K562 (cell line): Measurements from ENCODE around the gene CPSF7. TPM values are rescaled to one million over a fixed set of nuclear protein-coding genes. Genes with fewer than 3 reads are reported as not detected.

Source experiments
- ARID1B ChIP-seq: fragments of 450-650 bp; IDR thresholded peaks from 2 replicates; pipeline ENCODE4 v1.6.1; 2016; ENCODE audit warnings: antibody characterized with exemption, mild to moderate bottlenecking, inconsistent platforms
- GTF2A2 ChIP-seq: IDR thresholded peaks from 2 replicates; pipeline ENCODE4 v1.6.1; 2016; ENCODE audit warnings: mild to moderate bottlenecking, missing genetic modification characterization, missing compliant biosample characterization
- POLR2AphosphoS2 ChIP-seq: IDR thresholded peaks from 2 replicates; pipeline ENCODE4 v1.6.1; 2012; ENCODE audit warnings: low read length, improper control_type of control experiment
- RBM14 ChIP-seq: fragments of 200-400 bp; formaldehyde crosslinking; IDR thresholded peaks from 2 replicates; pipeline ENCODE4 v1.6.1; 2018; ENCODE audit warnings: low read depth, mild to moderate bottlenecking, low read length, moderate library complexity, borderline replicate concordance; ENCODE audit not compliant: insufficient read depth
- RFX7 ChIP-seq: fragments of 250-450 bp; sonication (Bioruptor Pico); IDR thresholded peaks from 2 replicates; pipeline ENCODE4 v1.5.1; 2021; ENCODE audit warnings: mild to moderate bottlenecking
- SMARCB1 ChIP-seq: IDR thresholded peaks from 2 replicates; pipeline ENCODE4 v1.6.1; 2011; ENCODE audit warnings: improper control_type of control experiment, low read depth; ENCODE audit not compliant: insufficient read length
- ZNF79 ChIP-seq: fragments of 250-450 bp; sonication (Bioruptor Pico); IDR thresholded peaks from 2 replicates; pipeline ENCODE4 v1.4.0; 2020; ENCODE audit warnings: low read depth, mild to moderate bottlenecking, moderate library complexity
- polyA plus RNA-seq, 8 experiments: library from polyadenylated mRNA; depleted of rRNA in 4 of 8; stranded (reverse) in 5 of 8; unstranded in 3 of 8; fragments of >200 nt; fragmentation: Nextera tagmentation in 2 of 8; fragmentation: Illumina TruSeq in 1 of 8; extraction: Ambion mirVana in 2 of 8; extraction: Trizol in 1 of 8; gene quantifications; 2 replicates each; pipeline versions ENCODE4 v1.2.1 to v1.2.3, GENCODE V29; 2011 to 2014; ENCODE audit warnings: inconsistent platforms in 1 of 8, missing spikeins in 1 of 8
- total RNA-seq, 7 experiments: library from RNA; depleted of rRNA in 6 of 7; stranded (reverse); fragments of >200 nt in 6 of 7; fragmentation: Illumina TruSeq in 2 of 7; extraction: Trizol in 2 of 7; gene quantifications; 2 replicates each; pipeline versions ENCODE4 v1.2.1 to v1.2.3, GENCODE V29; 2011 to 2021; ENCODE audit warnings: low replicate concordance in 1 of 7
- TF ChIP-seq, protein P1 (sequence below), 2 experiments: fragments of 450-650 bp; IDR thresholded peaks; 2 replicates each; pipeline ENCODE4 v1.6.1; 2016; ENCODE audit warnings: mild to moderate bottlenecking in 2 of 2, borderline replicate concordance in 1 of 2, low read depth in 1 of 2, moderate library complexity in 1 of 2

Gene CPSF7
- total and polyA plus RNA-seq, 9 of the 15 experiments (the other 6 are each of a cell fraction or from before 2014, with no cell fraction given), result 14.8 to 104 (median 44.1) TPM

DNA sequence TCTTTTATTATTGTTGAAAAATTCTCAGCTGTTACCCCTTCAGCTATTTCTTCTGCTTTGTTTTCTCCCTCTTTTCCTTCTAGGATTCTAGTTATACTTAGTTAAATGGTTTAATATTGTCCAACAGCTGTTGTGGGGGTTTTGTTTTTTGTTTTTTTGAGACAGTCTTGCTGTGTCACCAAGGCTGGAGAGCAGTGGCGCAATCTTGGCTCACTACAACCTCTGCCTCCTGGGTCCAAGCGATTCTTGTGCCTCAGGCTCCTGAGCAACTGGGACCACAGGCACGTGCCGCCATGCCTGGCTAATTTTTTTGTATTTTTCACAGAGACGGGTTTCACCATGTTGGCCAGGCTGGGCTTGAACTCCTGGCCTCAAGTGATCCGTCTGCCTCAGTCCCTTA is 12.8 kb upstream of the CPSF7 start (continued):
- TF ChIP-seq RBM14 (no peak), ZNF79 (CRISPR knock-in tag) (no peak), ARID1B (no peak), RFX7 (CRISPR knock-in tag) (no peak), POLR2AphosphoS2 (no peak), GTF2A2 (tag) (no peak), SMARCB1 (no peak)
- TF ChIP-seq, protein P1, sequence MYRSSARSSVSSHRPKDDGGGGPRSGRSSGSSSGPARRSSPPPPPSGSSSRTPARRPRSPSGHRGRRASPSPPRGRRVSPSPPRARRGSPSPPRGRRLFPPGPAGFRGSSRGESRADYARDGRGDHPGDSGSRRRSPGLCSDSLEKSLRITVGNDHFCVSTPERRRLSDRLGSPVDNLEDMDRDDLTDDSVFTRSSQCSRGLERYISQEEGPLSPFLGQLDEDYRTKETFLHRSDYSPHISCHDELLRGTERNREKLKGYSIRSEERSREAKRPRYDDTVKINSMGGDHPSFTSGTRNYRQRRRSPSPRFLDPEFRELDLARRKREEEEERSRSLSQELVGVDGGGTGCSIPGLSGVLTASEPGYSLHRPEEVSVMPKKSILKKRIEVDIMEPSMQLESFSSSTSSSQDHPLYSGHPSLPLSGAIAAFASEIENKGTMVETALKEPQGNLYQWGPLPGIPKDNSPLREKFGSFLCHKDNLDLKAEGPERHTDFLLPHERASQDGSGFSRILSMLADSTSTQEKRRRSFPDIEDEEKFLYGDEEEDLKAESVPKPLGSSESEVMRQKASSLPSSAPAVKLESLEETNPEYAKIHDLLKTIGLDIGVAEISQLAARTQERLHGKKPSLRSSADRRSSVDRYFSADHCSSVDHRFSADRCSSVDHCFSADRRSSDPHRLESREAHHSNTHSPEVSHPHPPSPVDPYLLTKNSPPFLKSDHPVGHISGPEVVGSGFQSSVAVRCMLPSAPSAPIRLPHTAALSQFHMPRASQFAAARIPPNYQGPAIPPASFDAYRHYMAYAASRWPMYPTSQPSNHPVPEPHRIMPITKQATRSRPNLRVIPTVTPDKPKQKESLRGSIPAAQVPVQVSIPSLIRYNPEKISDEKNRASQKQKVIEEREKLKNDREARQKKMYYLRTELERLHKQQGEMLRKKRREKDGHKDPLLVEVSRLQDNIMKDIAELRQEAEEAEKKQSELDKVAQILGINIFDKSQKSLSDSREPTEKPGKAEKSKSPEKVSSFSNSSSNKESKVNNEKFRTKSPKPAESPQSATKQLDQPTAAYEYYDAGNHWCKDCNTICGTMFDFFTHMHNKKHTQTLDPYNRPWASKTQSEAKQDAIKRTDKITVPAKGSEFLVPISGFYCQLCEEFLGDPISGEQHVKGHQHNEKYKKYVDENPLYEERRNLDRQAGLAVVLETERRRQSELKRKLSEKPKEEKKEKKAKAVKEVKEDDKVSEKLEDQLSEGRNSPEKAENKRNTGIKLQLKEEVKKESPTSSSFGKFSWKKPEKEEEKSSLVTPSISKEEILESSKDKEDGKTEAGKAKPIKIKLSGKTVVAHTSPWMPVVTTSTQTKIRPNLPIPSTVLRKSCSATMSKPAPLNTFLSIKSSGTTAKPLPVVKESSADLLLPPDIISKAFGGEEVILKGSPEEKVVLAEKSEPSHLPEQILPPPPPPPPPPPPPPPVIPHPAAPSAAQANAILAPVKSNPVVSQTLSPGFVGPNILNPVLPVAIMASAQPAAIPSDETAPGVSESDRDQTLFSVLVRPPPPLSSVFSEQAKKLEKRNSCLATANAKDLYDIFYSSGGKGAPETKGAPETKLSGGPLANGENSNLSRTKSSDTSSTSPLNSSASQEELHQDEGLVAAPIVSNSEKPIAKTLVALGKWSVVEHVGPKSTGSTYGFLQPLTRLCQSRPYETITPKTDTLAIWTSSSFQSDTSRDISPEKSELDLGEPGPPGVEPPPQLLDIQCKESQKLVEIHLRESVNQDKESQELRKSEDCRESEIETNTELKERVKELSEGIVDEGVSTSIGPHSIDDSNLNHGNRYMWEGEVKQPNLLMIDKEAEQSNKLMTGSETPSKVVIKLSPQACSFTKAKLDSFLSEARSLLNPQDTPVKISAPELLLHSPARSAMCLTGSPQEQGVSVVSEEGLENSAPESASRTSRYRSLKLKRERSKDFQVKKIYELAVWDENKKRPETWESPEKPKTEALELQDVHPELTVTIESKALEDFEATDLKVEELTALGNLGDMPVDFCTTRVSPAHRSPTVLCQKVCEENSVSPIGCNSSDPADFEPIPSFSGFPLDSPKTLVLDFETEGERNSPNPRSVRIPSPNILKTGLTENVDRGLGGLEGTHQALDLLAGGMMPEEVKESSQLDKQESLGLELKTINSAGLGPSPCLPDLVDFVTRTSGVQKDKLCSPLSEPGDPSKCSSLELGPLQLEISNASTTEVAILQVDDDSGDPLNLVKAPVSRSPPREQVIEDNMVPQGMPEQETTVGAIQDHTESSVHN (IDR thresholded peaks at IDR 0.05; ENCODE audit: borderline replicate concordance in 1 of 2, low read depth in 1 of 2), result no peak
